ENCODE data around the gene PELO.

PELO gene

DNA sequence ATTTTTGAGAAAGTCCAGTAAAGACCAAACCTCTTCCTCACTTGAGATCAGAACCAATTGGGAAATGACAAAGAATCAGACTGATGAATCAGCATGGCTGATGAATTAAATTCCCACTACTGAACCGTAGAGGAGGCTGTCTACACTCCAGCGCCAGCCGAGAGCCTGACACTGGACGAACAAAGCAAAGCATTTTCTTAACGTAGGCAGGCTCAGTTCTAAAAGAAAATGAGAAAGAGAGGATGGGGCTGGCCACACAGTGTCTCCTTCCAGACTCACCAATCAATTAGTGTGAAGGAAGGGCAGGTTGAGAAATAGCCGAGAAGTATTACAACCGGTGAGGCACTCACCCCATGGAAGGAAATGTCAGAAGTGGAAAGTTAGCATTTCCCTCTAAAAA is 49.4 kb downstream of the PELO start:
- Histone ChIP-seq H3K4me3 (no peak overlapping the region), H3K9ac (ENCODE audit: insufficient read length) (no peak overlapping the region), H3K36me3 (ENCODE audit: insufficient read depth, low read length) (no peaks in the 10 kb centered on the region), H3K9me3 (ENCODE audit: low read depth, low read length) (no peaks in the 10 kb centered on the region), H3K27ac (no peak overlapping the region)
- TF ChIP-seq FOXP2 (optimal IDR thresholded peaks at IDR 0.05; ENCODE audit: control extremely low read depth, extremely low read length, insufficient read depth) (no peak), EZH2 (IDR thresholded peaks at IDR 0.05) (no peak), POLR2AphosphoS5 (IDR thresholded peaks at IDR 0.05; ENCODE audit: borderline replicate concordance, low read depth, low read length) (no peak)
- no peak for DNase-seq (ENCODE audit: low read depth, low spot score)
